ENCODE results near the gene RCAN3.

- TF ChIP-seq POLR2AphosphoS5 (IDR thresholded peaks at IDR 0.05; ENCODE audit: borderline replicate concordance, low read depth, low read length), result peak; percentile 45; the same call in 1 of the 2 replicates
- no peak for TF ChIP-seq EZH2 (IDR thresholded peaks at IDR 0.05)
Observed at GRCh38 chr1:24536391-24536840, 33.8 kb downstream of the RCAN3 start.

Data from SK-N-MC (cell line).